Breast epithelium (tissue), 3 donors: ENCODE results near the gene CDH6.

ENCODE experiments used
- CTCF ChIP-seq, 3 donors: fragments of 450-650 bp; IDR thresholded peaks; one replicate each; pipeline ENCODE4 v1.5.1; 2016 to 2017; ENCODE audit warnings: antibody characterized with exemption in 3 of 3, mild to moderate bottlenecking in 3 of 3, moderate library complexity in 3 of 3
- POLR2A ChIP-seq: fragments of 450-650 bp; IDR thresholded peaks from one replicate; pipeline ENCODE4 v1.6.1; 2016; ENCODE audit warnings: antibody characterized with exemption, mild to moderate bottlenecking, moderate library complexity
- POLR2AphosphoS5 ChIP-seq, 3 donors: sonication (generic); formaldehyde crosslinking; IDR thresholded peaks; one replicate each; pipeline ENCODE4 v1.6.1; 2017; ENCODE audit warnings: antibody characterized with exemption in 3 of 3

- TF ChIP-seq CTCF (IDR thresholded peaks at IDR 0.05) (no peak), POLR2A (no peak), POLR2AphosphoS5 (IDR thresholded peaks at IDR 0.05) (no peak)
Observed at GRCh38 chr5:31328040-31328733, 134.7 kb downstream of the CDH6 start.
